Measurements from ENCODE around the gene SYT7.

The SYT7 gene

GRCh38 chr11:61477727-61478148, 103.1 kb downstream of the SYT7 start:
- DNase-seq (ENCODE audit: low read depth, low spot score): no peak
- no peak overlapping the region for H3K27ac ChIP-seq
- no peaks in the 10 kb centered on the region for H3K36me3 ChIP-seq (ENCODE audit: insufficient read depth, low read length)
- no peak overlapping the region for H3K4me3 ChIP-seq
- H3K9me3 ChIP-seq (ENCODE audit: low read depth, low read length): no peaks in the 10 kb centered on the region
- no peak overlapping the region for H3K9ac ChIP-seq (ENCODE audit: insufficient read length)
- no peak for TF ChIP-seq POLR2AphosphoS5 (IDR thresholded peaks at IDR 0.05; ENCODE audit: borderline replicate concordance, low read depth, low read length)
- no peak for TF ChIP-seq EZH2 (IDR thresholded peaks at IDR 0.05)
- no peak for TF ChIP-seq FOXP2 (optimal IDR thresholded peaks at IDR 0.05; ENCODE audit: control extremely low read depth, extremely low read length, insufficient read depth)

DNA sequence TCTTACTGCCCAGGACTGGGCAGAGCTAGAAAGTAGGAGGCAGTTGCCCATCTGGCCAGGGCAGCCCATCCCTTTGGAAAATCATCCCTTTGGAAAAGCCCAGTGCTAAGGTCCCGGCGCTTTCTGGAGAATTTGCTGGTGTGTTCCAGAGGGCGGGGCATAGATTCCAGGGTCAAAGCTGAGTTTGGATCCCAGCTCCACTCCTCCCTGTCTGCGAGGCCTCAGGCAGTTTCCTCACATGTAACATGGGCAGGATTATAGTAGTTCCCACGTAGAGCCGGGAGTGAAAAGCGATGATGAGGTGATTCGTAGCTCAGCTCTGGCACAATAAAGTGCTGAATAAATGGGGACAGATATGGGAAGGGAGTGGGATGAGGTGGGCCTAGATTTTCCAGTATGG, 103.8 kb downstream of the SYT7 start:
- Histone ChIP-seq H3K9me3 (ENCODE audit: low read depth, low read length) (no peaks in the 10 kb centered on the region), H3K36me3 (ENCODE audit: insufficient read depth, low read length) (no peaks in the 10 kb centered on the region), H3K4me3 (no peak overlapping the region), H3K27ac (no peak overlapping the region), H3K9ac (ENCODE audit: insufficient read length) (no peak overlapping the region)
- TF ChIP-seq EZH2 (IDR thresholded peaks at IDR 0.05) (no peak), FOXP2 (optimal IDR thresholded peaks at IDR 0.05; ENCODE audit: control extremely low read depth, extremely low read length, insufficient read depth) (no peak), POLR2AphosphoS5 (IDR thresholded peaks at IDR 0.05; ENCODE audit: borderline replicate concordance, low read depth, low read length) (no peak)
- no peak for DNase-seq (ENCODE audit: low read depth, low spot score)

- Histone ChIP-seq H3K4me3 (no peak overlapping the region), H3K36me3 (ENCODE audit: insufficient read depth, low read length) (no peaks in the 10 kb centered on the region), H3K9me3 (ENCODE audit: low read depth, low read length) (no peaks in the 10 kb centered on the region), H3K9ac (ENCODE audit: insufficient read length) (no peak overlapping the region), H3K27ac (no peak overlapping the region)
- TF ChIP-seq FOXP2 (optimal IDR thresholded peaks at IDR 0.05; ENCODE audit: control extremely low read depth, extremely low read length, insufficient read depth) (no peak), POLR2AphosphoS5 (IDR thresholded peaks at IDR 0.05; ENCODE audit: borderline replicate concordance, low read depth, low read length) (no peak), EZH2 (IDR thresholded peaks at IDR 0.05) (no peak)
- no peak for DNase-seq (ENCODE audit: low read depth, low spot score)
Measured at GRCh38 chr11:61476371-61476770, 104.5 kb downstream of the SYT7 start.

DNA sequence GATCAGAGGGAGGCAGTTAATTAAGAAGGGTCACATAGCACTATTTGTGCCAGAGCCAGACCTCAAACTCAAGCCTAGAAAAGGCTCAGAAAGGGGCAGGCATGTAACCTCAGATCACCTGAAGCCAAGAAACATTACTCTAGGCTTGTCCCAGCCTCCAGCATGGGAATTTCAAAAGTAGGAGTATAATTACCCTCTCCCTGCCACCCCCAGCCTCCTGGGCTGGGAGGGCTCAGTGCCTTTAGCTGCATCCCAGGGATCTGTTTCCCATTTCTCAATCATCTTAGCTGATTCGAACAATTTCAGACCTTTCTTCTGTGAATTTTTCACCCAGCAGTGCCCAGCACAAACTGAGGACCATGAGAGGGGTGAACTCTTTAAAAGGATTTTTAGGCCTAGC, 105.4 kb downstream of the SYT7 start:
- no peak overlapping the region for H3K27ac ChIP-seq
- TF ChIP-seq POLR2AphosphoS5 (IDR thresholded peaks at IDR 0.05; ENCODE audit: borderline replicate concordance, low read depth, low read length) (no peak), FOXP2 (optimal IDR thresholded peaks at IDR 0.05; ENCODE audit: control extremely low read depth, extremely low read length, insufficient read depth) (no peak)
- no peak for DNase-seq (ENCODE audit: low read depth, low spot score)
- H3K36me3 ChIP-seq (ENCODE audit: insufficient read depth, low read length): no peaks in the 10 kb centered on the region
- no peaks in the 10 kb centered on the region for H3K9me3 ChIP-seq (ENCODE audit: low read depth, low read length)
- H3K4me3 ChIP-seq: no peak overlapping the region
- no peak overlapping the region for H3K9ac ChIP-seq (ENCODE audit: insufficient read length)

GRCh38 chr11:61474013-61474643, 106.7 kb downstream of the SYT7 start:
- no peak for TF ChIP-seq FOXP2 (optimal IDR thresholded peaks at IDR 0.05; ENCODE audit: control extremely low read depth, extremely low read length, insufficient read depth)
- TF ChIP-seq EZH2 (IDR thresholded peaks at IDR 0.05): no peak
- no peak for TF ChIP-seq POLR2AphosphoS5 (IDR thresholded peaks at IDR 0.05; ENCODE audit: borderline replicate concordance, low read depth, low read length)
- Histone ChIP-seq H3K4me3 (no peak overlapping the region), H3K9me3 (ENCODE audit: low read depth, low read length) (no peaks in the 10 kb centered on the region), H3K36me3 (ENCODE audit: insufficient read depth, low read length) (no peaks in the 10 kb centered on the region), H3K9ac (ENCODE audit: insufficient read length) (no peak overlapping the region), H3K27ac (no peak overlapping the region)
- no peak for DNase-seq (ENCODE audit: low read depth, low spot score)

DNA sequence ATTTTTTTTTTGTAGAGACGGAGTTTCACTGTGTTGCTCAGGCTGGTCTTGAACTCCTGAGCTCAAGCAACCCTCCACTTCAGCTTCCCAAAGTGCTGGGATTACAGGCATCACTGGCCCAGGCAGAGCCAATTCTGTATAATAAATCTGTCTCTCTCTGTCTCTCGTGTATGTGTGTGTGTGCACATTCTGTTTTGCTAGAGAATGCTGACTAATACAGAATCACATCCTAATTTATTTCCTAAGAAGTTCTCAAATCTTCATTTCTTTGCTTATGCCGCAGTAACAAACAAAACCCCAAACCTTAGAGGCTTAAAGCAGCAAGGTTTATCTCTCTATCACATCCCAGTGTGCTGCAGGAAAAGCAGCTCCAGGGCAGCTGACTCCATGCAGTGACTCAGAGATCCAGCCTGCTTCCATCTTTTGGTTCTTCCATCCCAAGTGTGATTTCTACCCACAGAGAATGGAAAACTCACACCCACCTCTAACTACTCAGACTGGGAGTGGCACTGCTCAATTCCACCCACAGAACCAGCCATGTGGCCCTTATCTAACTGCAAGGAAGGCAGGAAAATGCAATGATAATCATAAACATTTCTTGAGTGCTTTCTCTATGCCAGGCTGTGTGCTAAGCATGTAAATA, 107.4 kb downstream of the SYT7 start:
- no peak for DNase-seq (ENCODE audit: low read depth, low spot score)
- Histone ChIP-seq H3K9me3 (ENCODE audit: low read depth, low read length) (no peaks in the 10 kb centered on the region), H3K9ac (ENCODE audit: insufficient read length) (no peak overlapping the region), H3K36me3 (ENCODE audit: insufficient read depth, low read length) (no peaks in the 10 kb centered on the region), H3K27ac (no peak overlapping the region), H3K4me3 (no peak overlapping the region)
- TF ChIP-seq EZH2 (IDR thresholded peaks at IDR 0.05) (no peak), FOXP2 (optimal IDR thresholded peaks at IDR 0.05; ENCODE audit: control extremely low read depth, extremely low read length, insufficient read depth) (no peak), POLR2AphosphoS5 (IDR thresholded peaks at IDR 0.05; ENCODE audit: borderline replicate concordance, low read depth, low read length) (no peak)

- H3K4me3 ChIP-seq: no peak overlapping the region
- no peak overlapping the region for H3K27ac ChIP-seq
- TF ChIP-seq POLR2AphosphoS5 (IDR thresholded peaks at IDR 0.05; ENCODE audit: borderline replicate concordance, low read depth, low read length): no peak
- TF ChIP-seq FOXP2 (optimal IDR thresholded peaks at IDR 0.05; ENCODE audit: control extremely low read depth, extremely low read length, insufficient read depth): no peak
- TF ChIP-seq EZH2 (IDR thresholded peaks at IDR 0.05): no peak
- DNase-seq (ENCODE audit: low read depth, low spot score): no peak
- no peaks in the 10 kb centered on the region for H3K36me3 ChIP-seq (ENCODE audit: insufficient read depth, low read length)
- no peak overlapping the region for H3K9ac ChIP-seq (ENCODE audit: insufficient read length)
- no peaks in the 10 kb centered on the region for H3K9me3 ChIP-seq (ENCODE audit: low read depth, low read length)
Measured at GRCh38 chr11:61472868-61473267, 108.0 kb downstream of the SYT7 start.

- TF ChIP-seq POLR2AphosphoS5 (IDR thresholded peaks at IDR 0.05; ENCODE audit: borderline replicate concordance, low read depth, low read length) (no peak), FOXP2 (optimal IDR thresholded peaks at IDR 0.05; ENCODE audit: control extremely low read depth, extremely low read length, insufficient read depth) (no peak), EZH2 (IDR thresholded peaks at IDR 0.05) (no peak)
- H3K9ac ChIP-seq (ENCODE audit: insufficient read length): no peak overlapping the region
- no peak overlapping the region for H3K4me3 ChIP-seq
- DNase-seq (ENCODE audit: low read depth, low spot score): no peak
- H3K27ac ChIP-seq: no peak overlapping the region
- no peaks in the 10 kb centered on the region for H3K36me3 ChIP-seq (ENCODE audit: insufficient read depth, low read length)
- no peaks in the 10 kb centered on the region for H3K9me3 ChIP-seq (ENCODE audit: low read depth, low read length)
Measured at GRCh38 chr11:61472282-61472681, 108.6 kb downstream of the SYT7 start.
